H9 (cell line): ENCODE measurements around the gene PDE6H. TPM values are rescaled to one million over a fixed set of nuclear protein-coding genes. Genes with fewer than 3 reads are reported as not detected.

Experiments
- DNase-seq: peaks from one replicate; pipeline ENCODE4 v3.0.0-alpha.2; 2017
- H2AFZ ChIP-seq: one replicate; pipeline ENCODE4 v1.6.1; 2013; ENCODE audit warnings: mild to moderate bottlenecking, low read length, control low read depth, moderate library complexity
- H2AK5ac ChIP-seq: 2 replicates; pipeline ENCODE4 v1.6.1; 2013; ENCODE audit warnings: low read length, control low read depth, mixed read lengths; ENCODE audit not compliant: insufficient read length
- H2BK120ac ChIP-seq: one replicate; pipeline ENCODE4 v1.6.1; 2013; ENCODE audit warnings: low read depth, mild to moderate bottlenecking, low read length, control low read depth, inconsistent platforms; ENCODE audit not compliant: poor library complexity, severe bottlenecking
- H2BK12ac ChIP-seq: 2 replicates; pipeline ENCODE4 v1.6.1; 2013; ENCODE audit warnings: low read length, control low read depth, mixed read lengths, low read depth; ENCODE audit not compliant: insufficient read length
- H2BK15ac ChIP-seq: 2 replicates; pipeline ENCODE4 v1.6.1; 2013; ENCODE audit warnings: low read depth, low read length, control low read depth
- H2BK20ac ChIP-seq: one replicate; pipeline ENCODE4 v1.6.1; 2013; ENCODE audit warnings: low read depth, mild to moderate bottlenecking, low read length, control low read depth, inconsistent platforms; ENCODE audit not compliant: poor library complexity, severe bottlenecking
- H2BK5ac ChIP-seq: 2 replicates; pipeline ENCODE4 v1.6.1; 2013; ENCODE audit warnings: low read length, control low read depth, mixed read lengths; ENCODE audit not compliant: insufficient read length
- H3K14ac ChIP-seq: 2 replicates; pipeline ENCODE4 v1.6.1; 2013; ENCODE audit warnings: low read length, control low read depth; ENCODE audit not compliant: insufficient read depth
- H3K18ac ChIP-seq: 2 replicates; pipeline ENCODE4 v1.6.1; 2013; ENCODE audit warnings: low read depth, mild to moderate bottlenecking, mixed read lengths, low read length, control low read depth; ENCODE audit not compliant: insufficient read length
- H3K23ac ChIP-seq: 2 replicates; pipeline ENCODE4 v1.6.1; 2013; ENCODE audit warnings: low read length, control low read depth, mixed read lengths, low read depth; ENCODE audit not compliant: insufficient read length
- H3K23me2 ChIP-seq: 2 replicates; pipeline ENCODE4 v1.6.1; 2013; ENCODE audit warnings: low read depth, mild to moderate bottlenecking, mixed read lengths, low read length, control low read depth; ENCODE audit not compliant: insufficient read length, poor library complexity, severe bottlenecking
- H3K27ac ChIP-seq: 2 replicates; pipeline ENCODE4 v1.5.1; 2013; ENCODE audit warnings: low read length, control low read depth, mixed read lengths, low read depth; ENCODE audit not compliant: insufficient read length
- H3K27me3 ChIP-seq: 2 replicates; pipeline ENCODE4 v1.6.1; 2013; ENCODE audit warnings: low read length, control low read depth, inconsistent platforms; ENCODE audit not compliant: insufficient read depth
- H3K4ac ChIP-seq: 2 replicates; pipeline ENCODE4 v1.6.1; 2013; ENCODE audit warnings: low read depth, mild to moderate bottlenecking, control low read depth, inconsistent platforms, low read length, moderate library complexity
- H3K4me1 ChIP-seq: 2 replicates; pipeline ENCODE4 v1.6.1; 2013; ENCODE audit warnings: low read length, control low read depth, inconsistent platforms; ENCODE audit not compliant: insufficient read depth
- H3K4me2 ChIP-seq: 2 replicates; pipeline ENCODE4 v1.6.1; 2013; ENCODE audit warnings: low read length, control low read depth, mixed read lengths; ENCODE audit not compliant: insufficient read length, insufficient read depth
- H3K56ac ChIP-seq: 2 replicates; pipeline ENCODE4 v1.6.1; 2013; ENCODE audit warnings: low read depth, mild to moderate bottlenecking, mixed read lengths, low read length, control low read depth; ENCODE audit not compliant: insufficient read length
- H3K79me1 ChIP-seq: 2 replicates; pipeline ENCODE4 v1.6.1; 2013; ENCODE audit warnings: low read depth, mild to moderate bottlenecking, moderate library complexity, low read length, control low read depth, inconsistent platforms; ENCODE audit not compliant: insufficient read depth, poor library complexity, severe bottlenecking
- H3K79me2 ChIP-seq: 2 replicates; pipeline ENCODE4 v1.6.1; 2013; ENCODE audit warnings: low read length, control low read depth, inconsistent platforms; ENCODE audit not compliant: insufficient read depth
- H3K9ac ChIP-seq: 2 replicates; pipeline ENCODE4 v1.6.1; 2013; ENCODE audit warnings: low read length, control low read depth, mixed read lengths; ENCODE audit not compliant: insufficient read length; ENCODE audit errors: extremely low read depth
- H3K9me3 ChIP-seq: one replicate; pipeline ENCODE4 v1.6.1; 2013; ENCODE audit warnings: low read depth, low read length, inconsistent platforms; ENCODE audit not compliant: control insufficient read depth
- H3T11ph ChIP-seq: one replicate; pipeline ENCODE4 v1.6.1; 2013; ENCODE audit warnings: mild to moderate bottlenecking, low read length, control low read depth, inconsistent platforms
- H4K20me1 ChIP-seq: one replicate; pipeline ENCODE4 v1.6.1; 2013; ENCODE audit not compliant: control insufficient read depth, insufficient read length, insufficient read depth
- H4K5ac ChIP-seq: 2 replicates; pipeline ENCODE4 v1.6.1; 2013; ENCODE audit warnings: low read depth, mild to moderate bottlenecking, mixed read lengths, low read length, control low read depth; ENCODE audit not compliant: insufficient read length
- H4K8ac ChIP-seq: replicated peaks from 2 replicates; pipeline ENCODE4 v1.6.1; 2013; ENCODE audit warnings: low read length, control low read depth, mixed read lengths, low read depth; ENCODE audit not compliant: insufficient read length
- H4K91ac ChIP-seq: 2 replicates; pipeline ENCODE4 v1.6.1; 2013; ENCODE audit warnings: low read depth, mild to moderate bottlenecking, moderate library complexity, mixed read lengths, low read length, control low read depth; ENCODE audit not compliant: insufficient read length
- H3K27ac Mint-ChIP-seq, 3 experiments: 2 replicates in 2 of 3; 3 replicates in 1 of 3; pipeline ENCODE4 v1.8.0; 2020 to 2021; ENCODE audit warnings: mixed read lengths in 3 of 3, mild to moderate bottlenecking in 1 of 3, moderate library complexity in 1 of 3
- H3K27me3 Mint-ChIP-seq: 2 replicates; pipeline ENCODE4 v1.8.0; 2021; ENCODE audit warnings: low read depth, mild to moderate bottlenecking, moderate library complexity, mixed read lengths
- H3K36me3 Mint-ChIP-seq, 3 experiments: 2 replicates in 2 of 3; 3 replicates in 1 of 3; pipeline ENCODE4 v1.8.0; 2020 to 2021; ENCODE audit warnings: low read depth in 3 of 3, mixed read lengths in 3 of 3; ENCODE audit not compliant: insufficient read depth in 1 of 3
- H3K4me1 Mint-ChIP-seq, 2 experiments: 2 replicates each; pipeline ENCODE4 v1.8.0; 2020; ENCODE audit warnings: mixed read lengths in 2 of 2
- H3K4me3 Mint-ChIP-seq, 2 experiments: 2 replicates in 1 of 2; 3 replicates in 1 of 2; pipeline ENCODE4 v1.8.0; 2020 to 2021; ENCODE audit warnings: mild to moderate bottlenecking in 2 of 2, mixed read lengths in 2 of 2, moderate library complexity in 1 of 2
- H3K9me3 Mint-ChIP-seq, 2 experiments: 2 replicates in 1 of 2; 3 replicates in 1 of 2; pipeline ENCODE4 v1.8.0; 2020; ENCODE audit warnings: mild to moderate bottlenecking in 2 of 2, mixed read lengths in 2 of 2, moderate library complexity in 1 of 2
- CTCF ChIP-seq: fragments of 200-600 bp; sonication (generic); conservative IDR thresholded peaks from 3 replicates; pipeline ENCODE4 v1.8.0; 2021; ENCODE audit warnings: antibody characterized with exemption, mild to moderate bottlenecking
- WGBS: extraction: QIAGEN DNeasy Blood & Tissue Kit; methylation state at CpG from one replicate; pipeline ENCODE4 v1.1.7; 2013; ENCODE audit warnings: missing lambda C conversion rate, low lambda C conversion rate, mixed read lengths; ENCODE audit not compliant: insufficient read length; ENCODE audit errors: extremely low coverage; 5-methylcytosine and 5-hydroxymethylcytosine counted together
- total RNA-seq: library from RNA; stranded (reverse); gene quantifications from 2 replicates; pipeline ENCODE4 v1.2.1, GENCODE V29; 2021

PDE6H gene
- total RNA-seq, 1 experiment from 2014 or later = not detected

DNA sequence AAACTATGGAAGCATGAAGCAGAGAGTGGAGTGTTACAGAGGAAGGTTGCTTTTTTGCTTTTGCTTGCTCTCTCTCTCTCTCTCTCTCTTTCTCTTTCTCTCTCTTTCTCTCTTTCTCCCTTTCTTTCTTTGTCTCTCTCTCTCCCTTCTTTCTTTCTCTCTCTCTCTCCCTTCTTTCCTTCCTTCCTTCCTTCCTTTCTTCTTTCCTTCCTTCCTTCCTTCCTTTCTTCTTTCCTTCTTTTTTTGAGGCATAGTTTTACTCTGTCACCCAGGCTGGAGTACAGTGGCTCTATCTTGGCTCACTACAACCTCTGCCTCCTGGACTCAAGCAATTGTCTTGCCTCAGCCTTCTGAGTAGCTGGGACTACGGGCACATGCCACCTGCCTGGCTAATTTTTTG lies 19.1 kb upstream of the PDE6H start:
- Histone ChIP-seq H3K23me2 (no peaks in the 10 kb centered on the region), H3K79me1 (no peaks in the 10 kb centered on the region), H3K14ac (no peak overlapping the region), H3K56ac (no peak overlapping the region), H3K23ac (no peak overlapping the region), H3K79me2 (no peaks in the 10 kb centered on the region), H3K4ac (no peak overlapping the region), H3K18ac (no peak overlapping the region), H2BK5ac (no peak overlapping the region), H3K9ac (no peak overlapping the region), H3K4me2 (no peak overlapping the region), H3K4me1 (peaks cover 8% of the 10 kb centered on the region; the same call in 1 of the 2 replicates), H3T11ph (no peak overlapping the region), H2BK20ac (no peak overlapping the region), H3K27ac (no peak overlapping the region), H2BK12ac (no peak overlapping the region), H2AK5ac (no peak overlapping the region), H3K9me3 (no peaks in the 10 kb centered on the region), H3K27me3 (no peaks in the 10 kb centered on the region), H2AFZ (no peak overlapping the region), H2BK15ac (no peak overlapping the region), H2BK120ac (no peak overlapping the region), H4K5ac (no peak overlapping the region), H4K8ac (no peak overlapping the region), H4K91ac (no peak overlapping the region), H4K20me1 (no peaks in the 10 kb centered on the region)
- Mint-ChIP-seq H3K36me3 (no peaks in the 10 kb centered on the region), H3K4me1 (peaks cover 7 to 9% of the 10 kb centered on the region in 2 experiments), H3K27me3 (no peaks in the 10 kb centered on the region; the same call in 1 of the 2 replicates), H3K4me3 (no peak overlapping the region), H3K27ac (no peak overlapping the region; a peak in 1 of 7 replicates), H3K9me3 (no peaks in the 10 kb centered on the region)
- TF ChIP-seq CTCF = no peak
- DNase-seq = no peak
- no CpG with 5 or more reads among the region's 1 CpG for WGBS
